ENCODE results near the gene TCP11L1. TPM values are rescaled to one million over a fixed set of nuclear protein-coding genes. Genes with fewer than 3 reads are reported as not detected.

Gene TCP11L1
- total RNA-seq, 2 donors from 2014 or later: 54.0 to 63.7 TPM

- Mint-ChIP-seq H3K36me3 (ENCODE audit: low read depth) (no peaks in the 10 kb centered on the region), H3K27me3 (ENCODE audit: insufficient read depth) (peaks cover 10% of the 10 kb centered on the region), H3K4me1 (peaks cover 3% of the 10 kb centered on the region), H3K4me3 (no peak overlapping the region), H3K9me3 (peaks cover 20% of the 10 kb centered on the region), H3K27ac (no peak overlapping the region)
- Histone ChIP-seq H3K36me3 (ENCODE audit: control insufficient read depth, insufficient read depth, low read length) (no peaks in the 10 kb centered on the region), H3K4me3 (ENCODE audit: low read length) (no peak overlapping the region), H3K4me1 (ENCODE audit: control insufficient read depth, insufficient read depth, low read length) (no peaks in the 10 kb centered on the region), H3K9ac (ENCODE audit: extremely low read depth, low read length, poor library complexity, severe bottlenecking) (no peak overlapping the region), H3K9me3 (ENCODE audit: control insufficient read depth, low read length) (peaks cover 30% of the 10 kb centered on the region), H3K27ac (ENCODE audit: low read depth, low read length) (no peak overlapping the region), H3K27me3 (ENCODE audit: control insufficient read depth, insufficient read depth, low read length, poor library complexity, severe bottlenecking) (no peaks in the 10 kb centered on the region)
- TF ChIP-seq CTCF (conservative IDR thresholded peaks at IDR 0.05): no peak
- no peak for DNase-seq
Observed at GRCh38 chr11:32991898-32992297, 47.5 kb upstream of the TCP11L1 start.

- Mint-ChIP-seq H3K4me3 (no peak overlapping the region), H3K9me3 (peaks cover 12% of the 10 kb centered on the region)
Observed at GRCh38 chr11:33000181-33000580, 39.2 kb upstream of the TCP11L1 start.

GRCh38 chr11:33001281-33001680 is 38.1 kb upstream of the TCP11L1 start:
- no peak for DNase-seq
- H3K4me1 ChIP-seq (ENCODE audit: control insufficient read depth, insufficient read depth, low read length): peaks cover 15% of the 10 kb centered on the region
- Mint-ChIP-seq H3K4me3 (no peak overlapping the region), H3K4me1 (peaks cover 32% of the 10 kb centered on the region), H3K36me3 (ENCODE audit: low read depth) (no peaks in the 10 kb centered on the region), H3K27me3 (ENCODE audit: insufficient read depth) (peaks cover 7% of the 10 kb centered on the region), H3K9me3 (peaks cover 12% of the 10 kb centered on the region), H3K27ac (no peak overlapping the region)
- no peak overlapping the region for H3K9ac ChIP-seq (ENCODE audit: extremely low read depth, low read length, poor library complexity, severe bottlenecking)
- no peak for TF ChIP-seq CTCF (conservative IDR thresholded peaks at IDR 0.05)
- no peak overlapping the region for H3K27ac ChIP-seq (ENCODE audit: low read depth, low read length)
- no peaks in the 10 kb centered on the region for H3K27me3 ChIP-seq (ENCODE audit: control insufficient read depth, insufficient read depth, low read length, poor library complexity, severe bottlenecking)
- H3K9me3 ChIP-seq (ENCODE audit: control insufficient read depth, low read length): peaks cover 9% of the 10 kb centered on the region
- no peak overlapping the region for H3K4me3 ChIP-seq (ENCODE audit: low read length)
- H3K36me3 ChIP-seq (ENCODE audit: control insufficient read depth, insufficient read depth, low read length): no peaks in the 10 kb centered on the region
- WGBS, 2 experiments (ENCODE audit: insufficient coverage in 1 of 2, insufficient read length in 1 of 2): 72 to 76% methylated on average over 4 to 6 of the region's 6 CpGs

More at GRCh38 chr11:33000181-33000580, 39.2 kb upstream of the TCP11L1 start:
- no peak overlapping the region for H3K27ac ChIP-seq (ENCODE audit: low read depth, low read length)
- peaks cover 15% of the 10 kb centered on the region for H3K4me1 ChIP-seq (ENCODE audit: control insufficient read depth, insufficient read depth, low read length)
- peaks cover 26% of the 10 kb centered on the region for H3K4me1 Mint-ChIP-seq
- H3K9ac ChIP-seq (ENCODE audit: extremely low read depth, low read length, poor library complexity, severe bottlenecking): no peak overlapping the region
- H3K27me3 Mint-ChIP-seq (ENCODE audit: insufficient read depth): peaks cover 11% of the 10 kb centered on the region
- no peak for DNase-seq
- H3K36me3 ChIP-seq (ENCODE audit: control insufficient read depth, insufficient read depth, low read length): no peaks in the 10 kb centered on the region
- no peaks in the 10 kb centered on the region for H3K27me3 ChIP-seq (ENCODE audit: control insufficient read depth, insufficient read depth, low read length, poor library complexity, severe bottlenecking)
- peaks cover 9% of the 10 kb centered on the region for H3K9me3 ChIP-seq (ENCODE audit: control insufficient read depth, low read length)
- TF ChIP-seq CTCF (conservative IDR thresholded peaks at IDR 0.05): no peak
- no peaks in the 10 kb centered on the region for H3K36me3 Mint-ChIP-seq (ENCODE audit: low read depth)
- no peak overlapping the region for H3K27ac Mint-ChIP-seq
- no peak overlapping the region for H3K4me3 ChIP-seq (ENCODE audit: low read length)

Data from endodermal cell (in vitro differentiated cells).